ENCODE measurements around the gene ARHGAP4.

The ARHGAP4 gene

GRCh38 chrX:153927672-153927921 is 1.5 kb upstream of the ARHGAP4 start:
- no peak for DNase-seq (ENCODE audit: low read depth in 2 of 2)

GRCh38 chrX:153926858-153927671 is 1.0 kb upstream of the ARHGAP4 start:
- peak; percentile 41 to 46 for DNase-seq (ENCODE audit: low read depth in 2 of 2)

GRCh38 chrX:153926552-153926857 is 441 bp upstream of the ARHGAP4 start:
- DNase-seq (ENCODE audit: low read depth in 2 of 2): no peak

DNA sequence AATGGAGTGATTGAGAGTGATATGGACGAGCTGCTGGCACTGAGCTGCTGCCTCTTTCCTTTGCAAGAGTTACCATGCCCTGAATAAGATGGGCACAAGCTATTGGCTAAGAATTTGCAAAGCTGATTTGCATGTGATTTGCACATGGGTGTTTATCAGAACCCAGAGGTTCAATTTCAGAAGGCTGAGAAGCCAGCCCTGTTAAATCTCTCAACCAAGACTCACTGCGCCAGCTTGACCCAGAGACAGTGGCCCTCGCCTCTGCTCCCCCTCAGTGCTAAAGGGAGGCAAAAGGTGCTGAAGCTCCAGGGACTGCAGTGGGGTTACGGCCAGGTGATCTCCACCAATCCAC is 701 bp downstream of the ARHGAP4 start:
- DNase-seq (ENCODE audit: low read depth in 2 of 2): no peak

GRCh38 chrX:153924149-153924861 is 1.8 kb downstream of the ARHGAP4 start:
- DNase-seq (ENCODE audit: low read depth in 2 of 2): no peak

DNA sequence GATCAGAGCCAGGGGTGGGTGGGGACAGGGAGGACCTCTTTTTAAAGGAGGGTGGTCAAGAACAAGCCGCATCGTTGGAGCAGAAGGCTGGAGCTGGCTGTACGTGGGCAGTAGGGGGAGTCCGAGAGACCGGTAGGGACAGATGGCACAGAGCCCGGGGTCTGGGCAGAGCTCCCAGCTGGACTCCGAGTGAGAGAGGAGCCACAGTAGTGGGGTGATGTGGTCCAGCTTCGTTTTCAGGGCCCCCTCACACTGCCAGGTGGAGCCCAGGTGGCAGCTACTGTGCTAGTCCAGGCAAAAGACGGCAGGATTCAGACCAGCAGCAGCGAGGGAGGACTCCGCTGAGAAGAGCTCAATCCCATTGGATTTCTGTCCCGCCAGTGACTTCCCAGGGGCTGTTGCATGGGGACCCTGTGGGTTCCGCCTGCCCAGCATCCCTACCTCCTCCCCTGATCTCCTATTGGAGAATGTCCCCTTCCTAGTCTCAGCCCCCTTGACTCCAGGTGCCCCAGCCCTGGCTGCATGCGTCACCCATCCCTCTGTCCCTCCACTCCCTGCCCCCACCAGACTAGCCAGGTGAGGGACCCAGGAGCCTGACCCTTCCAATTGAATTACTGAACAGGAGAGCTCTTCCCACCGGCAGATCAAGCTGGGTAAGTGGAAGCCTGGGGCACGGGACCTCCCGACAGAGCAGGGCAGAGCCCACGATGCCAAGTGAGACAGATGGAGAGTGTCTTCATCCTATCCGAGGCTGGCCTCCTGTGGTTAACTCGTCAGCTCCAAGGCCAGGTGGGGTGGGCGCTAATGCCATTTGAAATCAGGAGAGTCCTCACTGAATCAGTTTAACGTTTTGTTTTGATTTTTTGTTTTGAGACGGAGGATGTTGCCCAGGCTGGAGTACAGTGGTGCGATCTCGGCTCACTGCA is 2.9 kb downstream of the ARHGAP4 start:
- no peak for DNase-seq (ENCODE audit: low read depth in 2 of 2)

DNA sequence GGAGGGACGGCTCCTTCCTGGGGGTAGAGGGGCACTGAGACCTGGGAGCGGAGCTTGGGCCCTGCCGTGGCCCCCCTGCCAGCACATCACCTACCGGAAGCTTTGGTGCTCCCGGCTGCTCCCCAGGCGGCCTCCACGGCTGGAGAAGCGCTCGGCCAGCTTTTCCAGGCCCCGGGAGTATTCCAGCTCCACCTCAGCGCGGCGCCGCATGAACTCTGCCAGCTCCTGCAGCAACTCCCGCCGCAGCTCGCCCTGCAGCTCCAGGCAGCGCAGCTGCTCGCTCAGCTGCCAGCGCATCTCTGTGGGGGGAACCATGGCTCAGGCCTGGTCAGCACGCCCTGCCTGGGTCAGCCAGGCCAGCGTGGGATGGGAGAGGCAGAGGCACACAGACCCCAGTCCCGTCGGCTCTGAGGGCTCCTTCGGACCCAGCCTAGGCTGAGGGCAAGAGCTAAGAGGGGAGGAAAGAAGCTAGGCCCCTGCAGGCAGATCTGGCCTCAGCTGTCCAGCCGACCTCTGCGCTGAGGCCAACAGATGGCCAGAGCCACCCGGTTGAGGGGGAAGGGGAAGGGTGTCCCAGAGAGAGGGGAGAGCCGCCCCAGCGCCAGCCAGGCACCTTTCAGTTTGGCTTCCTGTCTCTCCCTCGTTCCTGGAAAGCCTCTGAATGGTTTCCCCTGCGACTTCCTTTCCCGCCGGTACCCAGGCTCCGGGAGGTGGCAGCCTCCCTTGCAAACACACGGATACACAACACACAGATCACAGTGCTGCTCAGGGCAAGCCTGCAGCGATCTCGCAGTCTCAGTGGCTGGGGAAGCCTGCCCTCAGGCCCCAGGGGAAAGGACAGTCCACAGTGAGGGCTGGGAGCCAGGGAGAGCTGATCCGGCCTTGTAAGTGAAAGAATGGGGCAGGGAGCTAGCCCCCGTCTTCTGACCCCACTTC is 4.3 kb downstream of the ARHGAP4 start:
- DNase-seq (ENCODE audit: low read depth in 2 of 2): no peak

DNA sequence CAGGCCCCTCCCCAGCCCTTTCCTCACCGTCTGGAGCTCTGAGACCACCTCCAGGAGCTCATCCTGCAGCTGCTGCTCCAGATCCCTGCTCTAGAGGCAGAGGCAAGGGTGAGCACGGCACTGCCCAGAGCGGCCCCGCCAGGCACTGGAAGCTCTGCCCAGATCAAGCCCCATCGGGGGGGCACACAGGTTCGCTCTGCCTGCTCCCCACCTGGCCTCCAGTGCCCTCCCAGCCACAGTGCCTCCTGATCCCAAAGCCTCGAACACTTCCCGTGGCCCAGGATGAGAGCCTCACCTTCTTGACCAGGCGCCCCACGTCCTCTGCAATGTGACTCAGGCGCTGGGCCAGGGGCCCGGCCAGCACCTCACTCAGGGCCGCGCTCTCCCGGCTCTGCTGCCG is 5.0 kb downstream of the ARHGAP4 start:
- no peak for DNase-seq (ENCODE audit: low read depth in 2 of 2)

- no peak for DNase-seq (ENCODE audit: low read depth in 2 of 2)
Observed at GRCh38 chrX:153920546-153920945, 5.5 kb downstream of the ARHGAP4 start.

- no peak for DNase-seq (ENCODE audit: low read depth in 2 of 2)
Observed at GRCh38 chrX:153919281-153919680, 6.8 kb downstream of the ARHGAP4 start.

DNA sequence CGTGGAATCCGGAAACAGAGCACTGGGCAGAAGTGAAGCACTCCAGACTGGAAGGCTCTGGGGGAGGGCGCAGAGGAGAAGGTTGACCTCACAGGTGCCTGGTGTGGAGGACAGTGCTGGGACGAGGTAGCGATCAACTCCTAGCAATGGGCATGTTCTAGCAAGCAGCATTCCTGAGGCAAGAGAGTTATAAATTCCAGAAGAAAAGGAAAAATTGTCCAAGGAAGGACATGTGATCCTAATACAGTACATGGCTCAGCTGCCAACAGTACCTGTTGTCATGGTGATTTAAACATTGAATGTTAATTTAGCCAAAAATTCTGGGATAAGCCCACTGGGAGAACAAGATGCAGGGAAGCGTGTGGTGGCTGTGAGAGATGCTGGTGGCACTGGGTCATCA is 8.2 kb downstream of the ARHGAP4 start:
- DNase-seq (ENCODE audit: low read depth in 2 of 2): no peak

DNA sequence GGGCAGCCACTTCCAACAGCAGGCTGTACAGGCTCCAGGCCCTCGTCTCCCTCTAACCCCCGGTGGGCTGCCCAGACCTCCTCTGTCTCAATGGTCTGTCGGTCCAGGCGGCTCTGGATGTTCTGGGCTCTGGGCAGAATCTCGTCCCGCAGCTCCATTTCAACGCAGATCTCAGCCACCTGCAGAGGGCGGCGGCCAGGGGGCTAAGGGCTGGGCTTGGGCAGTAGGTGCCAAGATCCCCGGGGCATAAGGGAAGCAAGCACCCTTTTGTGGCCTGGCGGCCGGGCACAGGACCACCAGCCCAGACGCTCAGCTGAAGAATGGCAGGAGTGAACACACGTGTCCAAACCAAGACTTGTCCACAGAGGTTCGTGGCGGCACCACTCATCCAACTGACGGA is 12.4 kb downstream of the ARHGAP4 start:
- DNase-seq (ENCODE audit: low read depth in 2 of 2): no peak

- no peak for DNase-seq (ENCODE audit: low read depth in 2 of 2)
Observed at GRCh38 chrX:153913211-153913610, 12.9 kb downstream of the ARHGAP4 start.

DNA sequence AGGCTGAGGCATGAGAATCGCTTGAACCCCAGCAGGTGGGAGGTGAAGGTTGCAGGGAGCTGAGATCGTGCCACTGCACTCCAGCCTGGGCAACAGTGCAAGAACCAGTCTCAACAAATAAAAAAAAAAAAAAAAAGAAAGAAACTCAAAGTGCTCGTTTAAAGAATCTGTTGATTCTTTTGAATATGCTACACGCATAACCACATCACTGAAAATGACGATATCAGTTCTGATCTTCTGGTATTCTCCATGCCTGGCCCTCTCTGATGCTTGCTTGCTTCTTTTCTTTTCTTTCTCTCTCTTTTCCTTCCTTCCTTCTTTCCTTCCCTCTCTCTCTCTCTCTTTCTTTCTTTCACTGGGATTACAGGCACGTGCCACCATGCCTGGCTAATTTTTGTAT is 14.3 kb downstream of the ARHGAP4 start:
- no peak for DNase-seq (ENCODE audit: low read depth in 2 of 2)

DNA sequence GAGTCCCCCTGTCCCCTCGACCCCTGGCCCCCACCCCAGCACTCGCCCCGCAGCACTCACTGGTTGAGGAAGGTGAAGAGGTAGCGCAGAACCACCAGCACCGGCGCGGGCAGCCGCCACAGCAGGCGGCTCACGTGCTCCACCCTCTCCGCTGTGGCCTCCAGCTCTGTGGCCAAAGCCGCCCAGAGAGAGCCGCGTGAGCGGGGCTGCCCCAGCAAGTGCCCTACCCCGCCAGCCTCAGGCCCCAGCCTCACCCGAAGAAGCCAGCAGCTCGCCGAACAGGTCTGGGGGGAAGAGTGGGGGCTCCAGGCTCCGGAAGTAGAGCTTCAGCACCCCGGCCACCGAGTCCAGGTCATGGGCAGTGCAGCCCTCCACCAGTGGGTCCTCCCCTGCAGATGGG is 15.6 kb downstream of the ARHGAP4 start:
- no peak for DNase-seq (ENCODE audit: low read depth in 2 of 2)

DNA sequence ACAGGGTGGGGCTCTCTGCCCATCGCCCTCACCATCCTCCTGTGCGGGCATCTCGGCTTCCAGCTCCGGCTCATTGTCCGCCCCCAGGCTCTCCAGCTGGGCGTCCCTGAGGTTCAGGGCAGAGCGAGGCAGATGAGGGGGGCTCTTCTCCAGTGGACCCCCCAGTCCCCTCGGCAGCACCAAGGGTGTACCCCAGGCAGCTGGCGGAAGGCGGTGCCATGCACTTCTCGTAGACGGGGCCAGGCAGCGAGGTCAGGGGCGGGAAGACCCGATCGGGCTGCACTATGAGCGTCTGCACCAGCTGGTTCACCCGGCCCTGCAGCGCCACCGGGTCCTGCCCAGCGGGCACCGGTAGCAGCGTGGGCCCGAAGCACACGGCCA is 16.1 kb downstream of the ARHGAP4 start:
- DNase-seq (ENCODE audit: low read depth in 2 of 2): no peak

GRCh38 chrX:153909024-153909979 is 16.8 kb downstream of the ARHGAP4 start:
- no peak for DNase-seq (ENCODE audit: low read depth in 2 of 2)

DNA sequence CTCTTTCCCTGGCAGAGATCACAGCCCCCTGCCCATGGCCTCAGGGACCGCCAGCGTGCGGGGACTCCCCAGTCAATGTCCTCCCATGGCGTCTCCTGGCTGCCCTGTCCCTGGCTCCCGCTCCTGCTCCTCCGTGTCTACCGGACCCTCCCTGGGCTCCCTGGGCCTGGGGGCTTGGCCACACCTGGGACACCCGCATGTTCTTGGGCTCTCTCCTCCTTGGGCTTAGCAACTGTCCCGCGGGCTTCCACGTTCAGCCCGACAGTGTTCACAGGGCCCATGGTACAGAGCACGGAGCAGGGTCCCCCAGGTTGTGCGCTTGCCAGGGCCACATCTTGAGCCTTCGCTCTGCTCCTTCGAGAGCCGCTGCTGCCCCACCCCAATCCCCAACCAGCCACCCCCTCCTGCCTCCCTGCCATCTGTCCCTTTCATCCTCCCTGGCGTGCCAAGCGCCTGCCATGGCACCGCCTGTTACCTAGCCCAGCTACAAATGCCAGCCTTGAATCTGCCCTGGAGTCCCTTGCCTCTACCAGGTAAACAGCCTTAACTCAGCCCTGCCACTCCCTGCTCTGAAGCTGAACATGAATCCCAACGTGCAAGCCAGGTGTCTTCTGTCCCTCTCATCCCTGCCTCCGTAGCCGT is 17.7 kb downstream of the ARHGAP4 start:
- no peak for DNase-seq (ENCODE audit: low read depth in 2 of 2)

DNA sequence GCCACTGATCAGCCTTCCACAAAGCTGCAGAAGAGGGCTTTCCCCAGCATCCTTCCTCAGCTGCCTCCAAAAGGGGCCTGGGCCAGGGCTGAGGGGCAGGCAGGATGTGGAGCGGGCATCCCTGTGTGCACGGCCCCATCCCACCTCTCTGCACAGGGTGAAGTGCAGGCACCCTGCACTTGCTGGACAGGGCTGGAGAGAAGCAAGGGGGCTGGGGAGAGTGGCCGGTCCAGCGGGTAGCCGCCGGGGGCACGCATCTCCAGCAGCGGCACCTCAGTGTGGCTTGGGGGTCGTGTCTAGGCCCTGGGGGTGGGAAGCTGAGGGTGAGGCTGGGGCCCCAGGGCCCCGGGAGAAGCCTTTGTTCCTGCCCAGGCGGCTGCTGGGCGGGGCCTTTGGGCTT is 18.6 kb downstream of the ARHGAP4 start:
- no peak for DNase-seq (ENCODE audit: low read depth in 2 of 2)

Data from stimulated activated CD4-positive, alpha-beta T cell treated with anti-CD3 and anti-CD28 coated beads, Interleukin-1b, Interleukin-23, amount 100 ng/mL, for 1 hour (primary cell).